Measurements from ENCODE around the gene HOXD11. TPM values are rescaled to one million over a fixed set of nuclear protein-coding genes. Genes with fewer than 3 reads are reported as not detected.

The HOXD11 gene
- total and polyA plus RNA-seq, 8 donors = not detected

GRCh38 chr2:176112375-176113302, 5.6 kb downstream of the HOXD11 start:
- H3K9me3 ChIP-seq = peaks cover 0 to 12% (median 6%) of the 10 kb centered on the region in 4 donors
- H3K27ac ChIP-seq = no peak overlapping the region
- H3K4me1 ChIP-seq = peaks cover 10 to 28% (median 21%) of the 10 kb centered on the region in 4 donors
- intact Hi-C loops (cut with DNase I; ENCODE audit: low total_unique reads) = no loop called here
- no peaks in the 10 kb centered on the region for H3K36me3 ChIP-seq
- no peak for TF ChIP-seq POLR2AphosphoS5 (IDR thresholded peaks at IDR 0.05)
- TF ChIP-seq POLR2A (IDR thresholded peaks at IDR 0.05) = no peak
- TF ChIP-seq EP300 (IDR thresholded peaks at IDR 0.05) = no peak
- TF ChIP-seq CTCF (IDR thresholded peaks at IDR 0.05) = no peak
- peaks cover 56 to 100% (median 98%) of the 10 kb centered on the region in 3 donors for H3K27me3 ChIP-seq
- H3K4me3 ChIP-seq = no peak overlapping the region
- WGBS, 5 donors = 6 to 9% (median 9%) methylated on average over 21 to 40 of the region's 40 CpGs
- DNase-seq = no peak

GRCh38 chr2:176114120-176114929, 7.2 kb downstream of the HOXD11 start:
- Histone ChIP-seq H3K36me3 (no peaks in the 10 kb centered on the region), H3K27ac (no peak overlapping the region), H3K4me1 (peaks cover 0 to 12% (median 7%) of the 10 kb centered on the region in 4 donors), H3K27me3 (peaks cover 52 to 100% (median 97%) of the 10 kb centered on the region in 3 donors), H3K9me3 (peaks cover 0 to 12% (median 0%) of the 10 kb centered on the region in 4 donors), H3K4me3 (no peak overlapping the region)
- DNase-seq = no peak
- TF ChIP-seq EP300 (IDR thresholded peaks at IDR 0.05) (no peak), CTCF (IDR thresholded peaks at IDR 0.05) (no peak), POLR2AphosphoS5 (IDR thresholded peaks at IDR 0.05) (no peak), POLR2A (IDR thresholded peaks at IDR 0.05) (no peak)
- intact Hi-C loops (cut with DNase I; ENCODE audit: low total_unique reads) = no loop called here
- WGBS, 5 donors = 9 to 16% (median 11%) methylated on average over 26 of the region's 26 CpGs

GRCh38 chr2:176114930-176115625, 8.0 kb downstream of the HOXD11 start:
- H3K27ac ChIP-seq = no peak overlapping the region
- H3K4me1 ChIP-seq = peaks cover 0 to 12% (median 7%) of the 10 kb centered on the region in 4 donors
- peaks cover 0 to 12% (median 0%) of the 10 kb centered on the region in 4 donors for H3K9me3 ChIP-seq
- no peak for TF ChIP-seq POLR2A (IDR thresholded peaks at IDR 0.05)
- no peak for TF ChIP-seq POLR2AphosphoS5 (IDR thresholded peaks at IDR 0.05)
- no peak for TF ChIP-seq CTCF (IDR thresholded peaks at IDR 0.05)
- TF ChIP-seq EP300 (IDR thresholded peaks at IDR 0.05) = no peak
- H3K4me3 ChIP-seq = no peak overlapping the region
- H3K27me3 ChIP-seq = peaks cover 51 to 100% (median 95%) of the 10 kb centered on the region in 3 donors
- WGBS, 5 donors = 15 to 22% (median 18%) methylated on average over 13 to 16 of the region's 16 CpGs
- no peak for DNase-seq
- intact Hi-C loops (cut with DNase I; ENCODE audit: low total_unique reads) = no loop called here
- H3K36me3 ChIP-seq = no peaks in the 10 kb centered on the region

Data from stomach (tissue), 9 donors.